Stimulated activated memory B cell treated with anti-CD40 and anti-IgM and Interleukin-4, amounts not matched to agents 10 μg/mL and 1 μg/mL and 100 μg/mL, for 72 hours (primary cell): Measurements from ENCODE around the gene SNAI3.

Experiments used
- ATAC-seq: fragments of 150-1000 bp; cut with Tn5 transposase; 2 replicates; pipeline ENCODE4 v1.10.0; 2021
- H3K27ac Mint-ChIP-seq: one replicate; pipeline ENCODE4 v1.8.0; 2022; ENCODE audit warnings: mild to moderate bottlenecking, mixed read lengths
- H3K27me3 Mint-ChIP-seq: one replicate; pipeline ENCODE4 v1.8.0; 2022; ENCODE audit warnings: mixed read lengths
- H3K36me3 Mint-ChIP-seq: one replicate; pipeline ENCODE4 v1.8.0; 2022; ENCODE audit warnings: mixed read lengths
- H3K4me1 Mint-ChIP-seq: one replicate; pipeline ENCODE4 v1.8.0; 2022; ENCODE audit warnings: mixed read lengths
- H3K4me3 Mint-ChIP-seq: one replicate; pipeline ENCODE4 v1.8.0; 2022; ENCODE audit warnings: mild to moderate bottlenecking, moderate library complexity, mixed read lengths
- H3K9me3 Mint-ChIP-seq: one replicate; pipeline ENCODE4 v1.8.0; 2022; ENCODE audit warnings: mixed read lengths

The SNAI3 gene

GRCh38 chr16:88701581-88702370, 15.5 kb upstream of the SNAI3 start:
- Mint-ChIP-seq H3K9me3 (no peaks in the 10 kb centered on the region), H3K27me3 (no peaks in the 10 kb centered on the region), H3K36me3 (peaks cover 11% of the 10 kb centered on the region), H3K4me1 (peaks cover 83% of the 10 kb centered on the region), H3K4me3 (peak overlapping the region; percentile 82), H3K27ac (peak overlapping the region; percentile 61)
- no peak for ATAC-seq

GRCh38 chr16:88700636-88701482, 14.6 kb upstream of the SNAI3 start:
- ATAC-seq = peak; percentile 88
- H3K4me3 Mint-ChIP-seq = peak overlapping the region; percentile 82
- peaks cover 11% of the 10 kb centered on the region for H3K36me3 Mint-ChIP-seq
- peaks cover 82% of the 10 kb centered on the region for H3K4me1 Mint-ChIP-seq
- peak overlapping the region; percentile 61 for H3K27ac Mint-ChIP-seq
- H3K27me3 Mint-ChIP-seq = no peaks in the 10 kb centered on the region
- no peaks in the 10 kb centered on the region for H3K9me3 Mint-ChIP-seq

- H3K36me3 Mint-ChIP-seq = peaks cover 11% of the 10 kb centered on the region
- peaks cover 79% of the 10 kb centered on the region for H3K4me1 Mint-ChIP-seq
Measured at GRCh38 chr16:88700322-88700635, 14.0 kb upstream of the SNAI3 start.

GRCh38 chr16:88699180-88699579, 12.9 kb upstream of the SNAI3 start:
- ATAC-seq = no peak
- H3K27ac Mint-ChIP-seq = peak overlapping the region; percentile 62

More at GRCh38 chr16:88700322-88700635, 14.0 kb upstream of the SNAI3 start:
- Mint-ChIP-seq H3K27ac (peak overlapping the region; percentile 61), H3K9me3 (no peaks in the 10 kb centered on the region), H3K27me3 (no peaks in the 10 kb centered on the region), H3K4me3 (peak overlapping the region; percentile 82)
- no peak for ATAC-seq

GRCh38 chr16:88698646-88699045, 12.3 kb upstream of the SNAI3 start:
- H3K4me1 Mint-ChIP-seq = peaks cover 71% of the 10 kb centered on the region
- peak overlapping the region; percentile 62 for H3K27ac Mint-ChIP-seq
- H3K36me3 Mint-ChIP-seq = peaks cover 11% of the 10 kb centered on the region
- no peaks in the 10 kb centered on the region for H3K9me3 Mint-ChIP-seq
- H3K27me3 Mint-ChIP-seq = no peaks in the 10 kb centered on the region
- peak overlapping the region; percentile 46 for H3K4me3 Mint-ChIP-seq
- peak; percentile 54 for ATAC-seq

More at GRCh38 chr16:88699180-88699579, 12.9 kb upstream of the SNAI3 start:
- Mint-ChIP-seq H3K27me3 (no peaks in the 10 kb centered on the region), H3K36me3 (peaks cover 11% of the 10 kb centered on the region), H3K9me3 (no peaks in the 10 kb centered on the region), H3K4me1 (peaks cover 74% of the 10 kb centered on the region), H3K4me3 (no peak overlapping the region)

GRCh38 chr16:88697831-88698615, 11.7 kb upstream of the SNAI3 start:
- Mint-ChIP-seq H3K4me1 (peaks cover 66% of the 10 kb centered on the region), H3K9me3 (no peaks in the 10 kb centered on the region), H3K36me3 (peaks cover 11% of the 10 kb centered on the region), H3K4me3 (peak overlapping the region; percentile 46), H3K27me3 (no peaks in the 10 kb centered on the region), H3K27ac (peak overlapping the region; percentile 62)
- ATAC-seq = no peak

GRCh38 chr16:88697116-88697830, 11.0 kb upstream of the SNAI3 start:
- H3K27ac Mint-ChIP-seq = peak overlapping the region; percentile 62
- peaks cover 66% of the 10 kb centered on the region for H3K4me1 Mint-ChIP-seq

GRCh38 chr16:88696441-88696840, 10.1 kb upstream of the SNAI3 start:
- ATAC-seq = no peak
- Mint-ChIP-seq H3K4me3 (no peak overlapping the region), H3K4me1 (peaks cover 66% of the 10 kb centered on the region), H3K9me3 (no peaks in the 10 kb centered on the region), H3K27ac (no peak overlapping the region), H3K27me3 (no peaks in the 10 kb centered on the region), H3K36me3 (peaks cover 11% of the 10 kb centered on the region)

More at GRCh38 chr16:88697116-88697830, 11.0 kb upstream of the SNAI3 start:
- Mint-ChIP-seq H3K9me3 (no peaks in the 10 kb centered on the region), H3K4me3 (no peak overlapping the region), H3K36me3 (peaks cover 11% of the 10 kb centered on the region), H3K27me3 (no peaks in the 10 kb centered on the region)
- ATAC-seq = no peak

GRCh38 chr16:88695753-88696152, 9.4 kb upstream of the SNAI3 start:
- ATAC-seq = no peak
- Mint-ChIP-seq H3K9me3 (no peaks in the 10 kb centered on the region), H3K36me3 (peaks cover 11% of the 10 kb centered on the region), H3K4me3 (no peak overlapping the region), H3K27ac (no peak overlapping the region), H3K4me1 (peaks cover 66% of the 10 kb centered on the region), H3K27me3 (no peaks in the 10 kb centered on the region)

- Mint-ChIP-seq H3K4me1 (peaks cover 62% of the 10 kb centered on the region), H3K4me3 (no peak overlapping the region)
- ATAC-seq = no peak
Measured at GRCh38 chr16:88695218-88695617, 8.9 kb upstream of the SNAI3 start.

GRCh38 chr16:88694221-88695087, 8.1 kb upstream of the SNAI3 start:
- no peaks in the 10 kb centered on the region for H3K27me3 Mint-ChIP-seq
- H3K4me3 Mint-ChIP-seq = no peak overlapping the region
- no peak for ATAC-seq
- no peaks in the 10 kb centered on the region for H3K9me3 Mint-ChIP-seq
- peaks cover 11% of the 10 kb centered on the region for H3K36me3 Mint-ChIP-seq
- peaks cover 55% of the 10 kb centered on the region for H3K4me1 Mint-ChIP-seq
- H3K27ac Mint-ChIP-seq = no peak overlapping the region

More at GRCh38 chr16:88695218-88695617, 8.9 kb upstream of the SNAI3 start:
- peaks cover 11% of the 10 kb centered on the region for H3K36me3 Mint-ChIP-seq
- H3K9me3 Mint-ChIP-seq = no peaks in the 10 kb centered on the region
- no peak overlapping the region for H3K27ac Mint-ChIP-seq
- no peaks in the 10 kb centered on the region for H3K27me3 Mint-ChIP-seq

- H3K9me3 Mint-ChIP-seq = no peaks in the 10 kb centered on the region
- no peak overlapping the region for H3K4me3 Mint-ChIP-seq
- H3K36me3 Mint-ChIP-seq = peaks cover 11% of the 10 kb centered on the region
- no peak overlapping the region for H3K27ac Mint-ChIP-seq
- H3K27me3 Mint-ChIP-seq = no peaks in the 10 kb centered on the region
- H3K4me1 Mint-ChIP-seq = peaks cover 47% of the 10 kb centered on the region
- no peak for ATAC-seq
Measured at GRCh38 chr16:88693420-88694177, 7.3 kb upstream of the SNAI3 start.

GRCh38 chr16:88692861-88693260, 6.6 kb upstream of the SNAI3 start:
- peaks cover 6% of the 10 kb centered on the region for H3K36me3 Mint-ChIP-seq
- no peaks in the 10 kb centered on the region for H3K9me3 Mint-ChIP-seq
- H3K27ac Mint-ChIP-seq = peak overlapping the region; percentile 59
- H3K27me3 Mint-ChIP-seq = no peaks in the 10 kb centered on the region
- H3K4me3 Mint-ChIP-seq = no peak overlapping the region
- no peak for ATAC-seq
- peaks cover 46% of the 10 kb centered on the region for H3K4me1 Mint-ChIP-seq
